Glomerular visceral epithelial cell (primary cell): Measurements from ENCODE around the gene SLC37A2.
"Not testable (repeated sequence)": the region's sequence is repeated elsewhere in the genome, so short reads cannot be mapped to it uniquely, and the experiment has no call there.

Experiments used
- DNase-seq: peaks from one replicate; pipeline ENCODE4 v3.0.0-alpha.2; 2016; ENCODE audit errors: extremely low spot score

The SLC37A2 gene

DNA sequence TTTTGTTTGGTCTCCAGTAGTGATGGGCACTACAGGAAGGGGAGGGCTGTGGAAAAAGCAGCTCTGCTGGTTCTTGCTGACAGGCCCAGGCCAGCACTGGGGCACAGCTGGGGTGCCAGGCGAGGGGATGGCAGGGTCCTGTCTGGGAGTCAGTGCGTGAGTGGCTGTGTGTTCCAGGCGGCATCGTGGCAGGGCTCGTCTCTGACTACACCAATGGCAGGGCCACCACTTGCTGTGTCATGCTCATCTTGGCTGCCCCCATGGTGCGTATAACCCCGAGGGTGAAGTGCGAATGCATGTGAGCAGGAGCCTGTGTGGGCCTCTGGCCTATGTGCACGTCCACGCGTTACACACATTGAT lies 20.9 kb downstream of the SLC37A2 start:
- DNase-seq, result no peak

DNA sequence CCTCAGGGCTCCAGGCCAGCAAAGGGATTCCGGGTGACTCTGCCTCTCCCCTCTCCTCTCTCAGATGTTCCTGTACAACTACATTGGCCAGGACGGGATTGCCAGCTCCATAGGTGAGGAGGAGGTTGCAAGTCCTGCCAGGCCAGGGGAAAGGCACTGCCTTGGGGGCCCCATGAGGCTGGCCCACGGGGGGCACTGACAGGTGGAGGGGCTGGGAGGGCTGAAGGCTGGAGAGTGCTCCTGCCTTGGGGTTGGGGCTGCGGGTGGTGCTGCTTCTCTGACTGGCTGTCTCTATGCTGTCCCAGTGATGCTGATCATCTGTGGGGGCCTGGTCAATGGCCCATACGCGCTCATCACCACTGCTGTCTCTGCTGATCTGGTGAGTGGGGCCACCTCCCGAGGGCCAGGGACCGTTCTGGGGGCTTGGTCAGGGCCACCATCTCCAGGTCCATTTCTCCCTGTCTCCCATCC lies 21.7 kb downstream of the SLC37A2 start:
- DNase-seq, result no peak

DNA sequence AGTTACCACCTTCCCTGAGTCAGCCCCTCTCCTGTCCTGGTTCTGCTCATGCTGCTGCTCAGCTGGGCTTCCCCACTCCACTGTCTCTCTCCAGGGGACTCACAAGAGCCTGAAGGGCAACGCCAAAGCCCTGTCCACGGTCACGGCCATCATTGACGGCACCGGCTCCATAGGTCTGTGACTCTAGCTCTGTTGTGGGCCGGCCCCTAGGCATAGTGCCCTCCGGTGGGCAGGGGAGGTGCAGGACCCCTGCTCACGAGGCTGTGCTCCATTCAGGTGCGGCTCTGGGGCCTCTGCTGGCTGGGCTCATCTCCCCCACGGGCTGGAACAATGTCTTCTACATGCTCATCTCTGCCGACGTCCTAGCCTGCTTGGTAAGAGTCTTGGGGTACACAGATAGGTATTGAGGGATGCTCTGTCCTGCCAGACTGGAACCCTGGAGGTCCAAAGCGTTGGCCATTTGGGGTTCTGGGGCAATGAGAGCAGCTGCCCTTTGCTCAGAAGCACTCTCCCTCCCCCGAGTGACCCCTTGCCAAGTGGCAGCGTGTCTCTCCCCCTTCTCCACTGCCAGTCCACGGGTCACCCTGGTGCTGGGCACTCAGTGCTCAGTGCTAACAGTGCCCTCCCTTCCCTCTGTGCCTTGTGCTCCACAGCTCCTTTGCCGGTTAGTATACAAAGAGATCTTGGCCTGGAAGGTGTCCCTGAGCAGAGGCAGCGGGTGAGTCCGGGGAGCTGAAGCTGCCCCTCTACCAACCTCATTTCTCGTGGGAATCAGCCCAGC lies 22.4 kb downstream of the SLC37A2 start:
- DNase-seq, result no peak

- no peak for DNase-seq
Observed at GRCh38 chr11:125086633-125087296, 23.7 kb downstream of the SLC37A2 start.

GRCh38 chr11:125088123-125088522 lies 25.0 kb downstream of the SLC37A2 start:
- no peak for DNase-seq

DNA sequence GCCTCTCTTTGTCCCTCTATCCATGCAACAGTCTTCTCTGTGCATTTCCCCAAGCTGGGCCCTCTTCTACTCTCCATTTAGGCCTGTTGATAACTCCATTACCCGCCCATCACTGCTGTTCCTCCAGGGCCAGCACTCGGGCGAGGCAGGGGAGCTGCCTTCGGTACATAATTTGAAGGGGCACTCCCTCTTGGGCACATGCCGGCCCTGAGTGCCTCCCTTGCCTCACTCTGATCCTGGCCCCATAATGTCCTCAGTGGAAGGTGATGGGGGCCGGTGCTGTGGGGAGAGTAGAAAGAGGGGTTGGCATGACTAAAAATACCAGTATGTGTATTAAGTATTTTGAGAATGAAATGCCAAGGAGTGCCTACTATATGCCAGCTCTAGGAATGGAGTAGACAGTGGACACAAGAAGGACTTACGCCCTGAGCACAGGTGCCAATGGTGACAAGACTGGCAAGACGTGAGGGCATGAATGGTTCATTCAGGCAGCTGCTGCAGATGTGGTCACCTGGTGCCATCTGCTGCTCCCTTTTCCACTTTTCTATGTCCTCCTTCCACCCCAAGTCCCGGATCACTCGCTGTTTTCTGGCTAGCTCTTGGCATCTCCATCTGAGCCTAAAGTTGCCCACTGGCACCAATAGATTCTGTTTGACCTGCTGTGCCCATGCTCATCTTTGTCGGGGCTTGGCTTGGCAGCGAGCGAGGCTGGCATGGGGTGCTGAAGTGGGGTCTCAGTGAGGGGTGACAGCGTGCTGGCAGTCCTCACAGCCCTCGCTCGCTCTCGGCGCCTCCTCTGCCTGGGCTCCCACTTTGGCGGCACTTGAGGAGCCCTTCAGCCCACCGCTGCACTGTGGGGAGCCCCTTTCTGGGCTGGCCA lies 25.7 kb downstream of the SLC37A2 start:
- no peak for DNase-seq

DNA sequence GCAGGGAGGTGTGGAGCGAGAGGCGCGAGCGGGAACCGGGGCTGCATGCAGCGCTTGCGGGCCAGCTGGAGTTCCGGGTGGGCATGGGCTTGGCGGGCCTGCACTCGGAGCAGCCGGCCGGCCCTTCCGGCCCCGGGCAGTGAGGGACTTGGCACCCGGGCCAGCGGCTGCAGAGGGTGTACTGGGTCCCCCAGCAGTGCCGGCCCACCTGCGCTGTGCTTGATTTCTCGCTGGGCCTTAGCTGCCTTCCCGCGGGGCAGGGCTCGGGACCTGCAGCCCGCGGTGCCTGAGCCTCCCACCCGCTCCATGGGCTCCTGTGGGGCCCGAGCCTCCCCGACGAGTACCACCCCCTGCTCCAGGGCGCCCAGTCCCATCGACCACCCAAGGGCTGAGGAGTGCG lies 26.4 kb downstream of the SLC37A2 start:
- not testable (repeated sequence) for DNase-seq

DNA sequence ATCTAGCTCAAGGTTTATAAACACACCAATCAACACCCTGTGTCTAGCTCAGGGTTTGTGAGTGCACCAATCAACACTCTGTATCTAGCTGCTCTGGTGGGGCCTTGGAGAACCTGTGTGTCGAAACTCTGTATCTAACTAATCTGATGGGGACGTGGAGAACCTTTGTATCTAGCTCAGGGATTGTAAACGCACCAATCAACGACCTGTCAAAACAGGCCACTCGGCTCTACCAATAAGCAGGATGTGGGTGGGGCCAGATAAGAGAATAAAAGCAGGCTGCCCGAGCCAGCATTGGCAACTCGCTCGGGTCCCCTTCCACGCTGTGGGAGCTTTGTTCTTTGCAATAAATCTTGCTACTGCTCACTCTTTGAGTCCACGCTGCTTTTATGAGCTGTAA lies 27.0 kb downstream of the SLC37A2 start:
- not testable (repeated sequence) for DNase-seq

- no peak for DNase-seq
Observed at GRCh38 chr11:125090816-125091215, 27.7 kb downstream of the SLC37A2 start.

- peak; percentile 69 for DNase-seq
Observed at GRCh38 chr11:125091247-125091876, 28.3 kb downstream of the SLC37A2 start.

DNA sequence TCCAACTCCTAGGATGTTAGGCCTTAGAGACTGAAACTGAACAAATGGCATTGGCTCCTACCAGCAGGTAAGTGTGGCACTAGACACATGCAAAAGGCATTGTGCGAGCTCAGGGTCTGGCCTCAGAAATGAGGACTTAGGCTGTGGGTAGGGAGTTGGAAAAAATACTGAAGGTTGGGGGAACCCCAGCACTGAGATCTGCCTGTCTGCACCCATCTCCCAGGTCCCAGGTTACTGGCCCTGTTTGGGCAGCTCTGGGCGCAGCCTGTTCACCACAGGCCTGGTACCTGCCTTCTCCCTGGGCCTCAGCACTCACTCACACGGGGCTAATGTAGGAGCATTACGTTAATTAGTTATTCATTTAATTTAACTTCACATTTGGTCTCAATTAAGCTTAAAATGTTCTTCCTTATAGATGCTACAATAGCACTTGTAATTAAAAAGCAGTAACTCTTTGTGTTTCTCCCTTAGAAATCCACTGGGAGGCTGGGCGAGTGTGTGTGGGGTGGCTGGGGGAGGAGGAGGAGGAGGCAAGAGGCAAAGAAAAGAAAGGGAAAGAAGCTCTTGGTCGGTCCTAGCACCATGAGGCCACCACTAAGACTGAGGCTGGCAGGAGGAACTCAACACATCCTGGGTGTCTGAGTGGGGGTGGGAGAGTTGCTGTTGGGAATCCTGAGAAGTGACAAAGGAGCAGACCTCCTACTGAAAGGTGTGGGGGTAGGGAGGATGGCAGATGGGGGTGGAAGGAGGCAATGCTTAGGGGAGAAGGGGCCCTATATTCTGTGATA lies 29.0 kb downstream of the SLC37A2 start:
- no peak for DNase-seq

- no peak for DNase-seq
Observed at GRCh38 chr11:125092669-125093068, 29.6 kb downstream of the SLC37A2 start.

- no peak for DNase-seq
Observed at GRCh38 chr11:125093502-125093901, 30.4 kb downstream of the SLC37A2 start.

- no peak for DNase-seq
Observed at GRCh38 chr11:125094731-125095130, 31.6 kb downstream of the SLC37A2 start.

- DNase-seq, result no peak
Observed at GRCh38 chr11:125100136-125100535, 37.0 kb downstream of the SLC37A2 start.

- DNase-seq, result no peak
Observed at GRCh38 chr11:125101596-125101995, 38.5 kb downstream of the SLC37A2 start.

- DNase-seq, result no peak
Observed at GRCh38 chr11:125102025-125102424, 38.9 kb downstream of the SLC37A2 start.

DNA sequence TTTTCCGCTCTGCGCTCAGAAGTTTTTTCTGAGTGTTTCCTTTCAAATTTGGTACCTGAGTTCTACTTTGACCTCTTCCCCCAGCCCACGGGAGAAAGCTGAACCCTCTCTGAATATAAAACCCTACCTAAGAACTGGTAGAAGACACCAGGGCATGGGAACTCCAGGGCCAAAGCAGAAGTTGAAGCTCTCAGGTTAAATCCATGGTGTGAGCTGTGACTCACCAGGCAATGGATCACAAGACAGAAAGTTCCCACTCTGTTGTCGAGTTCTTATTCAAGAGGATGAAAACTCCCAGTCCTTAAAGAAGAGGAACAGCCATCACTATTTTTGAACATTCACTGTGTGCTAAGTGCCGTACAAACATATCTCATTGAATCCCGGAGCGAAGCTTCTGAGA lies 39.4 kb downstream of the SLC37A2 start:
- DNase-seq, result no peak

DNA sequence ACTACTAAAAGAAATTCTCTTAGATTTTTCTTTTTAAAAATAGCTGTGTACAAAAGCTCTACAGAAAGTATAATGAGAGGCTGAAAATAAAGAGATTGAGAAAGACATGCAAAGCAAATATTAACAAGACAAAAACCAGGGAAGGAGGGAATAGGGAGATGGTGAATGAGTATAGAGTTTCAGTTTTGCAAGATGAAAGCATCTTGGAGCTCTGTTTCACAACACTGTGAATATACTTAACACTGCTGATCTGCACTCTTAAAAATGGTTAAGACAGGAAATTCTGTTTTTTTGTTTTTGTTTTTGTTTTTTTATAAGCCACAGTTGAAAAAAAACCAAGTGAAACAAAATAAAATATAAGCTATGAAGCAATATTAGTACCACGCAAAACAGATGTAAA lies 42.8 kb downstream of the SLC37A2 start:
- no peak for DNase-seq

GRCh38 chr11:125108469-125108868 lies 45.4 kb downstream of the SLC37A2 start:
- no peak for DNase-seq

- DNase-seq, result no peak
Observed at GRCh38 chr11:125110506-125110905, 47.4 kb downstream of the SLC37A2 start.
